Hippocampal formation (tissue), 2 donors: Measurements from ENCODE around the gene IL1F10.

Experiments
- DNase-seq, 2 donors: peaks; one replicate each; lab custom pipeline; 2025; lab: John Stamatoyannopoulos, UW

IL1F10 gene

GRCh38 chr2:113058998-113059960, 8.5 kb upstream of the IL1F10 start, which contains the start of gene IL36RN:
Gene IL36RN, plus strand, starts transcription at chr2:113059198. Its CDS starts 241 bp downstream, at chr2:113059439.
- DNase-seq = no peak

GRCh38 chr2:113060396-113060795, 7.4 kb upstream of the IL1F10 start:
- DNase-seq = no peak

- DNase-seq = no peak
These were observed 7.0 kb upstream of the IL1F10 start for GRCh38 chr2:113060796-113061195.

DNA sequence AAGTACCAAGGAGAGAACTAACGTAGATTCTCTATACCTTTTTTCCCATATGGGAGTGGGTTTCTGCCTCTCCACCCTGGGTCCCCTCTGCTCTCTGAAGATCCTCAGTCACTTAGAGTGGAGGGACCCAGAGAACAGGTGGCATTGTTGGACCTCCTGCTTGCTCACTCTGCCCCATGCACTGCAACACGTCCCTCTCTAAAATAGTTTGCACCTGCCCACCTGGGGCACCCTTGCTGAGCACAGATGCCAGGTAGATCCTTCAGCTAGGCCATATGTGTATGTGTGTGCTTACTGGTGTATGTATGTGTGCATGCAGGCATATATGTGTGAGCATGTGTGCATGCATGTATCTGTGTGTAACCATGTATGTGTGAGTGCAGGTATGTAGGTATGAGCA, 6.5 kb upstream of the IL1F10 start:
- DNase-seq = no peak

GRCh38 chr2:113061896-113062770, 5.6 kb upstream of the IL1F10 start:
- DNase-seq = no peak

DNA sequence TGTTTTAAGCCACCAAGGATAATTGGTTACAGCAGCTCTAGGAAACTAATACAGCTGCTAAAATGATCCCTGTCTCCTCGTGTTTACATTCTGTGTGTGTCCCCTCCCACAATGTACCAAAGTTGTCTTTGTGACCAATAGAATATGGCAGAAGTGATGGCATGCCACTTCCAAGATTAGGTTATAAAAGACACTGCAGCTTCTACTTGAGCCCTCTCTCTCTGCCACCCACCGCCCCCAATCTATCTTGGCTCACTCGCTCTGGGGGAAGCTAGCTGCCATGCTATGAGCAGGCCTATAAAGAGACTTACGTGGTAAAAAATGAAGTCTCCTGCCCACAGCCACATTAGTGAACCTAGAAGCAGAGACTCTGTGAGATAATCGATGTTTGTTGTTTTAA, 3.5 kb upstream of the IL1F10 start:
- DNase-seq = no peak

DNA sequence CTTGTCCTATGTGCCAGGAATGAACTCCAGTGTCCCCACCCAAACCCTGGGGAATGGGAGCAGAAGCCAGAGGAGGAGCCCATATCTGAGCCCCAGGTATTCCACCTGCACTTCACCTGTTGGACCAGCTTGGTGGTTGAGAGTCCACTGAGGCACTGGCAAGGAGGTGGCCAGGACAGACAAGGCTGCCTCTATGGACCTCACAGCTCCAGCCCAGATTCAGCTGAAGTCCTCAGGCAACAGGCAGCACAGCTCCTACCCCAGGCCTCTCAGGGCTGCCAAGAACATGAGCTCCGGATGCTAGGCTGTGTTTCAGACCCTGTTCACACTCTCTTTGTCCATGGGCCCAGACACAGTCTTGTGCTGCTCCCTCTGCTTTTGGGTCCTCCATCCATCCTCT, 2.9 kb upstream of the IL1F10 start:
- DNase-seq = no peak

DNA sequence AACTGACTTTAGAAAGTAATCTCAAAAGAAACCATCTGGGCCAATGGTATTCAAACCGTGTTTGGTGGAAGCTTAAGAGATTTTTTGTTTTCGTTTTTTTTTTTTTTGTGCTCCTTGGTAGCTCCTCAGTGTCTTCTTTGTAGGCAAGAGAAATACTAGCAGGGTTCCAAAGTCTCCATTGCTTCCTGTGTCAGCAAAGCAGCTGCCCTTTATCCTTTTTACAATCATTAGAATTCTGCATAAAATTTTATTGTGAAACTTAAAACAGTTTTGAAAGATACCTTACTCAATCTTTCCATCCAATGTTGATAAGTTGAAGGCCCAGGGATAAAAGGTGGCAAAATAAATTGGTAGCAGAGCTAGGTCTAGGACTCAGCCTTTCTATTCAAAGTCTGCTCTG, 479 bp downstream of the IL1F10 start:
- DNase-seq = no peak

GRCh38 chr2:113068706-113069485, 1.1 kb downstream of the IL1F10 start:
- no peak for DNase-seq

GRCh38 chr2:113069676-113070605, 2.2 kb downstream of the IL1F10 start:
- no peak for DNase-seq

- DNase-seq = no peak
These were observed 2.8 kb downstream of the IL1F10 start for GRCh38 chr2:113070606-113070975.

DNA sequence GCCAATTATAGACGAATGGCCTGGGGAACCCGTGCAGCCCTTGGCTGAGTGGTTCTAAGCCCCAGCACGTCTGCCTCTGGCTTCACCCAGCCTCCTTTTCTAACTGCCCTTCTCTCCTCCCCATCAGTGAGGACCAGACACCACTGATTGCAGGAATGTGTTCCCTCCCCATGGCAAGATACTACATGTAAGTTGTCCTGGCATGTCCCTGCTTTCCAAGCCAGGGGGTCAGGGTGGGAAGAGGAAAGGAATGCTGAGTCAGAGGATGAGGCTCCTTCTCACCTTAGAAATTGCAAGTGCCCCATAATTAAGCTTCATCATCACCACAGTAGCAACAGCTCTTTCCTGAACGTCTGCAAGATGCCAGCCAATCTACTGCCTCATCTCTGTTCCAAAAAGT, 4.8 kb downstream of the IL1F10 start:
- DNase-seq = no peak

DNA sequence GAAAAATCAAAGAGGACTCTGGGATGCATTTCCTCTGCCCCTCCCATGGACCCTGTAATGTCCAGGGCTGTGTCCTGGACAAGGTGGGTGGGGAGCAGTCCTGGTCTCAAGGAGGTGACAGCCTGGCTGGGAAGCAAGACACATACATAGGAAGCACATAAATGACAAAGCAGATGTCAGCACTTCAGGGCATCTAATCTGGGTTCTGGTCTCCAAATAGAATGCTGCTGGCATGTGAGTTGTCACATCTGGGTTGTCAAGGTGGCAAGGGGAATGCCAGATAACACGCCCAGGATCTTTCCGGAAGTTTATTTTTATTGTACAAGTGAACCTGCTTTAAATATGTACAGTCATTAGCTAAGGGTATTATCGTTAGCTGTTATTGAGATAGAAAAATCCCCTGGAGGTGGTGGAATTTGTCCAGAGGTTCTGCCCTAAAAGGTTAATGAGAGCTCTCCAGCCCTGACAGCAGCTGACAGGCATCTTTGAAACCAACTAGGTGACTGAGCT, 5.6 kb downstream of the IL1F10 start:
- DNase-seq = no peak

DNA sequence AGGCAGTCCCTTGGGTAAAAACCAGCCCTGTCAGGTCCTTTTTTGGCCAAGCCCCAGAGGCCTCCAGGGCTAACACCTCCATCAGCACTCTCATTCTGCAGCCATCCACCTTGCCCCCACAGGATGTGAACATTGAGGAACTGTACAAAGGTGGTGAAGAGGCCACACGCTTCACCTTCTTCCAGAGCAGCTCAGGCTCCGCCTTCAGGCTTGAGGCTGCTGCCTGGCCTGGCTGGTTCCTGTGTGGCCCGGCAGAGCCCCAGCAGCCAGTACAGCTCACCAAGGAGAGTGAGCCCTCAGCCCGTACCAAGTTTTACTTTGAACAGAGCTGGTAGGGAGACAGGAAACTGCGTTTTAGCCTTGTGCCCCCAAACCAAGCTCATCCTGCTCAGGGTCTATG, 7.3 kb downstream of the IL1F10 start:
- no peak for DNase-seq

DNA sequence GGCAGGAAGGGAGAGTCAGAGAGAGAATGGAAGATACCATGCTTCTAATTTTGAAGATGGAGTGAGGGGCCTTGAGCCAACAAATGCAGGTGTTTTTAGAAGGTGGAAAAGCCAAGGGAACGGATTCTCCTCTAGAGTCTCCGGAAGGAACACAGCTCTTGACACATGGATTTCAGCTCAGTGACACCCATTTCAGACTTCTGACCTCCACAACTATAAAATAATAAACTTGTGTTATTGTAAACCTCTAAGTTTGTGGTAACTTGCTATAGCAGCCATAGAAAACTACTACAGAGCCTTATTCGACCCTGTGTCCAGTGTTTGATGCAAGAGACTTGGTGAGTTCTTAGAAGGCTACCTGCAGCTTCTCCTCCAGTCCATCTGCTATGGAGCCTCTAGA, 7.8 kb downstream of the IL1F10 start:
- no peak for DNase-seq

DNA sequence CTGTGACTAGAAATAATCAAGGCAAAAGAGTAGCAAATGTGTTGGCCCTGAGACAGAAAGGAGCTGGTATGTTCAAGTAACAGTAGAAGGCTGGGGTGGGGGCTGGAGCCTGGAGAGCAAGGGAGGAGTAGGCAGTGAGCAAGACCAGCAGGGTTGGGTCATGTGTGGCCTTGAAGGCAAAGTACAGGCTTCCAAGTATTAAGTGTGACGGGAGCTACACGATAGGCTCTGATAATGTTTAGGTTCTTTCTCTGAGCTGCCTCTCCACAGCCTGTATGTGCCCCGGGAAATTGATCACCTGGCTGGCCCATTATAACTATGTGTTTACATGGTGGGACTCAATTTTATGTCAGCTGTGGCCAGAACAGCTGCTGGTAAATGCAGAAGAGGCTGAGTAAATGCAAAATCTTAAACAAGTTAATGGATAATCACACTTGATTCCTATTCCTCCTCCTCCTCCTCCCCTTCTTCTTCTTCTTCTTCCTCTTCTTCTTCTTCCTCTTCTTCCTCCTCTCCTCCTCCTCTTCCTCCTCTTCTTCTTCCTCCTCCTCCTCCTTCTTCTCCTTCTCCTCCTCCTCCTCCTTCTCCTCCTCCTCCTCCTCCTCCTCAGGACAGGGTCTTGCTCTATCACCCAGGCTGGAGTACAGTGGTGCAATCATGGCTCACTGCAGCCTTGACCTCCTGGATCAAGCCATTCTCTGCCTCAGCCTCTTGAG, 9.3 kb downstream of the IL1F10 start:
- no peak for DNase-seq

DNA sequence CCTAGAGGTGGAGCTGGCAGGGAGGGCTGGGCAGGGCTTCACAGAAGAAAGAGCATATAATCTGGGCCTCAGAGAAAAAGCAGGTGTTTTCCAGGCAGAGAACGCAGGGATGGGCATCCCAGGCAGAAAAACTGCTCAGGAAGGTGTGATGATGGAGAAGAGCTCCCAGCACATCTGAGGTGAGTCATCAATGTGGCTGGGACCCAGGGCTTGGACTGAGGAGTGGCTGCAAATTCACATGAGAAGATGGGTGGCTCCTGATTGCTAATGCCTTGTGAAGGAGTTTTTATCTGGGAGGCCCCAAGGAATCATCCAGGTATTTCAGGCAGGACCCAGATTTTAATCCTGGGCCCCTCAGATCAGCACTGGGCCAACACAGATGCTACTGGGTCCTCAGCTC, 10.2 kb downstream of the IL1F10 start:
- DNase-seq = no peak

DNA sequence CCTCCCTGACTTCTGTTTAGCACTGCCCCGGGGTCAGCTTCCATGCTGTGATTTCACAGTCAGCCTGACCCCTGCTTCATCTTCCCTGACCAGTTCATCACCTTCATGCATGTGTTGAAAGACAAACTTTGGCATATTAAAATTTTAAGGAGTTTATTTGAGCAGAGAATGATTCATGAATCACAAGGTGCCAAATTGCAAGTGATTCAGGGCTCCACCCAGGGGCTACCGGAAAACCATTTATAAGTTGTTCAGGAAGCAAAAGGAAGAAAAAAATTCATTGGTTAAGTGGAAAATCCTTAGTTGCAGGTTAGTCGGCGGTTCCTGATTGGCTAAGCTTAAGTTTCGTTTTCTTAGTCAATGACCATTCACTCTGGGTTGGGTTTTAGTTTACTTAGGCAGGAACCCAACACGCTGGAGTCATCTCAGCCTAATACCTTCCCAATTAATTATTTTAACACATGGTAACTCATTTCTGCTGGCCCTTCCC, 10.6 kb downstream of the IL1F10 start:
- no peak for DNase-seq

- no peak for DNase-seq
These were observed 11.4 kb downstream of the IL1F10 start for GRCh38 chr2:113079131-113079530.

DNA sequence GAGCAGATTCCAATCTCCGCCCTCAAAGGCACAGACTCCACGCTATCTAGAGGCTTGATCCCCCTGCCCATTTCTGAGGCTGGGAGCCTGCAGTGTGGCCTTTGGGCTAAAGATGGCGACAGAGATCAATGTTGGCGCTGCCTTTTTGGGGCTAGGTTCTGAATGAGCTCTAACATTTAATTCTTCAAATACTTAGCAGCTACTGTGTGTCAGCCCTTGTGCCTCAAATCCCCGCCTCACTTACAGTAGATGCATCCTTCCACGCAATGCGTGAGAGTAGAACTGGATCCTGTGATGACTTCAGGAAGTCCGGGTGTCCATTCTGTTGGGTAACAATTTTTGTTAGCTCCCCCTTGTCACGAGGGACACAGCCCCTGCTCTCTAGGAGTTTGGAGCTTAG, 12.4 kb downstream of the IL1F10 start:
- no peak for DNase-seq
